Measurements from ENCODE around the gene ATXN1.
A peak's percentile ranks its signal among the peaks of the same experiment; 100 is the strongest.

ATXN1 gene

GRCh38 chr6:16355699-16356446 is 405.4 kb downstream of the ATXN1 start:
- Histone ChIP-seq H3K36me3 (ENCODE audit: insufficient read depth, low read length) (no peaks in the 10 kb centered on the region), H3K4me1 (ENCODE audit: insufficient read depth, low read length) (peaks cover 14% of the 10 kb centered on the region), H3K9me3 (ENCODE audit: low read length) (no peaks in the 10 kb centered on the region), H3K9ac (ENCODE audit: low read length) (no peak overlapping the region), H3K27me3 (ENCODE audit: control insufficient read depth in 1 of 2, insufficient read depth in 2 of 2, low read length in 2 of 2) (no peaks in the 10 kb centered on the region), H3K27ac (ENCODE audit: low read depth, low read length) (no peak overlapping the region), H3K4me3 (ENCODE audit: low read depth in 1 of 2, low read length in 2 of 2) (no peak overlapping the region)

- Histone ChIP-seq H3K9me3 (ENCODE audit: low read length) (no peaks in the 10 kb centered on the region), H3K36me3 (ENCODE audit: insufficient read depth, low read length) (no peaks in the 10 kb centered on the region), H3K9ac (ENCODE audit: low read length) (no peak overlapping the region), H3K27me3 (ENCODE audit: control insufficient read depth in 1 of 2, insufficient read depth in 2 of 2, low read length in 2 of 2) (no peaks in the 10 kb centered on the region), H3K27ac (ENCODE audit: low read depth, low read length) (no peak overlapping the region), H3K4me1 (ENCODE audit: insufficient read depth, low read length) (peaks cover 8% of the 10 kb centered on the region), H3K4me3 (ENCODE audit: low read depth in 1 of 2, low read length in 2 of 2) (no peak overlapping the region)
Observed at GRCh38 chr6:16355238-16355637, 406.0 kb downstream of the ATXN1 start.

GRCh38 chr6:16354692-16355091 is 406.6 kb downstream of the ATXN1 start:
- peaks cover 8% of the 10 kb centered on the region for H3K4me1 ChIP-seq (ENCODE audit: insufficient read depth, low read length)
- H3K9me3 ChIP-seq (ENCODE audit: low read length) = no peaks in the 10 kb centered on the region
- H3K36me3 ChIP-seq (ENCODE audit: insufficient read depth, low read length) = no peaks in the 10 kb centered on the region
- H3K9ac ChIP-seq (ENCODE audit: low read length) = no peak overlapping the region
- no peak overlapping the region for H3K4me3 ChIP-seq (ENCODE audit: low read depth in 1 of 2, low read length in 2 of 2)
- no peaks in the 10 kb centered on the region for H3K27me3 ChIP-seq (ENCODE audit: control insufficient read depth in 1 of 2, insufficient read depth in 2 of 2, low read length in 2 of 2)
- no peak overlapping the region for H3K27ac ChIP-seq (ENCODE audit: low read depth, low read length)

GRCh38 chr6:16352821-16353438 is 408.3 kb downstream of the ATXN1 start:
- Histone ChIP-seq H3K9ac (ENCODE audit: low read length) (no peak overlapping the region), H3K27me3 (ENCODE audit: control insufficient read depth in 1 of 2, insufficient read depth in 2 of 2, low read length in 2 of 2) (no peaks in the 10 kb centered on the region), H3K36me3 (ENCODE audit: insufficient read depth, low read length) (no peaks in the 10 kb centered on the region), H3K4me1 (ENCODE audit: insufficient read depth, low read length) (peaks cover 8% of the 10 kb centered on the region), H3K27ac (ENCODE audit: low read depth, low read length) (peak overlapping the region; percentile 5), H3K4me3 (ENCODE audit: low read depth in 1 of 2, low read length in 2 of 2) (no peak overlapping the region), H3K9me3 (ENCODE audit: low read length) (no peaks in the 10 kb centered on the region)

- peak overlapping the region; percentile 5 for H3K27ac ChIP-seq (ENCODE audit: low read depth, low read length)
- H3K4me3 ChIP-seq (ENCODE audit: low read depth in 1 of 2, low read length in 2 of 2) = no peak overlapping the region
- no peaks in the 10 kb centered on the region for H3K36me3 ChIP-seq (ENCODE audit: insufficient read depth, low read length)
- H3K27me3 ChIP-seq (ENCODE audit: control insufficient read depth in 1 of 2, insufficient read depth in 2 of 2, low read length in 2 of 2) = no peaks in the 10 kb centered on the region
- no peaks in the 10 kb centered on the region for H3K9me3 ChIP-seq (ENCODE audit: low read length)
- H3K9ac ChIP-seq (ENCODE audit: low read length) = no peak overlapping the region
- H3K4me1 ChIP-seq (ENCODE audit: insufficient read depth, low read length) = peaks cover 8% of the 10 kb centered on the region
Observed at GRCh38 chr6:16352258-16352635, 409.0 kb downstream of the ATXN1 start.

DNA sequence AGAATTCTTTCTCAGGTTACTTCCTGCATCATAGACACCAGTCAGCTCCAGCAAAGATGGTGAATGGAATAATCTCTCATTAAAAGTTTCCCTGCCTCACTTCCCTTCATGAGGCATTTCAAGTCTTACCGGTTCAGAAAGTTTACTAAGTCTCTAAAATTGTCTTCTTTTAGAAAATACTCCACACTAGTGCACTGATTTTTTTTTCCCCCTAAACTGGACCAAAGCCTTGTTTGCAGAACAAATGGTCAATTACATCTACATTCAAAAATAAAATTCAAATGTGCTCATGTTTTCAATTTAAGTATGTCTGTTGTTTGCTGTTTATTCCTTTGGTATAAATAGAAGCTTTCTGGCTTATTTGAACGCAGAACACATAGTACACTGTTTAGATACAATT is 411.7 kb downstream of the ATXN1 start:
- H3K36me3 ChIP-seq (ENCODE audit: insufficient read depth, low read length) = no peaks in the 10 kb centered on the region
- no peak overlapping the region for H3K27ac ChIP-seq (ENCODE audit: low read depth, low read length)
- peaks cover 18% of the 10 kb centered on the region for H3K4me1 ChIP-seq (ENCODE audit: insufficient read depth, low read length)
- H3K9me3 ChIP-seq (ENCODE audit: low read length) = no peaks in the 10 kb centered on the region
- H3K4me3 ChIP-seq (ENCODE audit: low read depth in 1 of 2, low read length in 2 of 2) = no peak overlapping the region
- H3K9ac ChIP-seq (ENCODE audit: low read length) = no peak overlapping the region
- H3K27me3 ChIP-seq (ENCODE audit: control insufficient read depth in 1 of 2, insufficient read depth in 2 of 2, low read length in 2 of 2) = no peaks in the 10 kb centered on the region

GRCh38 chr6:16346831-16347230 is 414.4 kb downstream of the ATXN1 start:
- Histone ChIP-seq H3K36me3 (ENCODE audit: insufficient read depth, low read length) (no peaks in the 10 kb centered on the region), H3K9ac (ENCODE audit: low read length) (no peak overlapping the region), H3K4me3 (ENCODE audit: low read depth in 1 of 2, low read length in 2 of 2) (no peak overlapping the region), H3K4me1 (ENCODE audit: insufficient read depth, low read length) (peaks cover 18% of the 10 kb centered on the region), H3K9me3 (ENCODE audit: low read length) (no peaks in the 10 kb centered on the region), H3K27me3 (ENCODE audit: control insufficient read depth in 1 of 2, insufficient read depth in 2 of 2, low read length in 2 of 2) (no peaks in the 10 kb centered on the region), H3K27ac (ENCODE audit: low read depth, low read length) (no peak overlapping the region)

DNA sequence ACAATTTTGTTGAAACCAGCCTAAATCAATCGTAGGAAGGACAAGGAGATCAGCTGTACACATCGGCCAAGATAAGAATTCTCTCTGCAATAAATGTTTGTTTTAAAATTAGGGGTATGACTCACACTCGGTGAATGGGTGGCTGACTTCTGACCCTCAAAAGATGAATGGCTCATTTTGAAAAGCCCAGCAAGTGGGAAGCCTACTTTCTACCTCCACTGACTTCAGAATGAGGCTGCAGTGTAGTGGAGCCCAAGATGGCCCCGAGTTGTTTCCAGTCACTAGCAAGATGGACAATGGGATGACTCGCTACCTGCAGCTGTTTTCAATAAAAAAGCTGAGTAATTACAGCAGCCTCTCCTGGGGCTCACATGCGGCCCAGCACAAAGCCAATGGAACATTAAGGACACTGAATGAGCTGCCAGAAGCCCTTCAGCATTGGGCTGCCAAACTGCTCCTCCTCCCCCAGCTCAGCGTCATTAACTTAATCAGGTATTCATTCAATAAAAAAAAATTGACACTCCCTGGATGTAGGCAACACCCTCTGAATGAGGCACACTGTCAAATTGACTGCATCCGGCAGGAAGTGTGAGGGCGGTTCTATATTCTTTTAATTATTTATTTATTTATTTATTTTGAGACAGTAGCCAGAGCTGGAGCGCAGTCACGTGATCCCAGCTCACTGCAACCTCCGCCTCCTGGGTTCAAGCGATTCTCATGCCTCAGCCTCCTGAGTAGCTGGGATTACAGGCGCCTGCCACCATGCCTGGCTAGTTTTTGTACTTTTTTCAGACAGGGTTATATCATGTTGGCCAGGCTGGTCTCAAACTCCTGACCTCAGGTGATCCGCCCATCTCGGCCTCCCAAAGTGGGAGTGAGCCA is 415.6 kb downstream of the ATXN1 start:
- no peak overlapping the region for H3K9ac ChIP-seq (ENCODE audit: low read length)
- H3K4me3 ChIP-seq (ENCODE audit: low read depth in 1 of 2, low read length in 2 of 2) = no peak overlapping the region
- H3K27ac ChIP-seq (ENCODE audit: low read depth, low read length) = no peak overlapping the region
- no peaks in the 10 kb centered on the region for H3K9me3 ChIP-seq (ENCODE audit: low read length)
- no peaks in the 10 kb centered on the region for H3K36me3 ChIP-seq (ENCODE audit: insufficient read depth, low read length)
- no peaks in the 10 kb centered on the region for H3K27me3 ChIP-seq (ENCODE audit: control insufficient read depth in 1 of 2, insufficient read depth in 2 of 2, low read length in 2 of 2)
- H3K4me1 ChIP-seq (ENCODE audit: insufficient read depth, low read length) = peaks cover 18% of the 10 kb centered on the region

- H3K9me3 ChIP-seq (ENCODE audit: low read length) = no peaks in the 10 kb centered on the region
- H3K36me3 ChIP-seq (ENCODE audit: insufficient read depth, low read length) = no peaks in the 10 kb centered on the region
- peaks cover 18% of the 10 kb centered on the region for H3K4me1 ChIP-seq (ENCODE audit: insufficient read depth, low read length)
- no peak overlapping the region for H3K27ac ChIP-seq (ENCODE audit: low read depth, low read length)
- H3K27me3 ChIP-seq (ENCODE audit: control insufficient read depth in 1 of 2, insufficient read depth in 2 of 2, low read length in 2 of 2) = no peaks in the 10 kb centered on the region
- no peak overlapping the region for H3K4me3 ChIP-seq (ENCODE audit: low read depth in 1 of 2, low read length in 2 of 2)
- H3K9ac ChIP-seq (ENCODE audit: low read length) = no peak overlapping the region
Observed at GRCh38 chr6:16344756-16345155, 416.5 kb downstream of the ATXN1 start.

DNA sequence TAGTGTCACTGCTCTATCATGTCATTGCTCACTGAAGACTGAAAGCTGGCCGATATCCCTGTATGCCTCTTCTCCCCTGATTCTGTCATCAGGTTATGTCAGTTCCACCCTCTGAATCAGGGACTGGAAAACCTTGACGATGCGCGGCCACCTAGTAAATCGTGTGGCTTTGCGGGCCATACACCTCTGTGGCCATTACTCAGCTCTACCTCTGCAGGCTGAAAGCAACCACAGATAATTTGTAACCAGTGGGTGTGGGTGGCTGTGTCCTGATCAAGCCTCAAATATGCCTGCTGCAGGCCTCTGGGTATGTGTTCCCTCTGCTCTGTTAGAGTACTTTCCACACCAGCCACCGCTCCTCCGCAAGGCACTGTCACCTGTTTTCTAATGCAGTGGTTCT is 417.7 kb downstream of the ATXN1 start:
- peaks cover 29% of the 10 kb centered on the region for H3K4me1 ChIP-seq (ENCODE audit: insufficient read depth, low read length)
- H3K27ac ChIP-seq (ENCODE audit: low read depth, low read length) = no peak overlapping the region

DNA sequence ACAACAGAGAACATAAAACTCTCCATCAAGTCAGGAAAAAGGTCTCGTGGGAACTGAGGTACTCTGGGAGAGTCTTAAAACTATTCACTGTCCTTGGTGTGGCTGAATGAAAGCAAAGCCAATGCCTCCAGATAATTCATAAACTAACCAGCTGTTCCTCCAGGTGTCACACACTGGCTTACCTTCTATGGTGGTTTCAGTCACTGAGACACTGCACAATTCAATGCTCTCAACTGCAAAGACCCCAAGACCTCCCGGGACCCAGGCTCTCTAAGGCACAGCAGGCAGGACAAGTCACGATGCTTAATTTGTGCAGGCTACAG is 422.0 kb downstream of the ATXN1 start:
- H3K9me3 ChIP-seq (ENCODE audit: low read length) = no peaks in the 10 kb centered on the region
- no peak overlapping the region for H3K9ac ChIP-seq (ENCODE audit: low read length)
- no peak overlapping the region for H3K4me3 ChIP-seq (ENCODE audit: low read depth in 1 of 2, low read length in 2 of 2)
- H3K4me1 ChIP-seq (ENCODE audit: insufficient read depth, low read length) = peaks cover 41% of the 10 kb centered on the region
- H3K27ac ChIP-seq (ENCODE audit: low read depth, low read length) = peak overlapping the region; percentile 16
- H3K27me3 ChIP-seq (ENCODE audit: control insufficient read depth in 1 of 2, insufficient read depth in 2 of 2, low read length in 2 of 2) = no peaks in the 10 kb centered on the region
- H3K36me3 ChIP-seq (ENCODE audit: insufficient read depth, low read length) = no peaks in the 10 kb centered on the region

More for the DNA sequence above, 417.7 kb downstream of the ATXN1 start:
- Histone ChIP-seq H3K9me3 (ENCODE audit: low read length) (no peaks in the 10 kb centered on the region), H3K27me3 (ENCODE audit: control insufficient read depth in 1 of 2, insufficient read depth in 2 of 2, low read length in 2 of 2) (no peaks in the 10 kb centered on the region), H3K36me3 (ENCODE audit: insufficient read depth, low read length) (no peaks in the 10 kb centered on the region), H3K4me3 (ENCODE audit: low read depth in 1 of 2, low read length in 2 of 2) (no peak overlapping the region), H3K9ac (ENCODE audit: low read length) (no peak overlapping the region)
